DMS153 treated with DMSO at 0.1 percent for 48 hours (cell line): ENCODE measurements around the gene ANKUB1.

Source experiments
- DNase-seq: peaks from one replicate; lab custom pipeline; 2025; ENCODE audit not compliant: unreplicated experiment; lab: John Stamatoyannopoulos, UW

Gene ANKUB1

GRCh38 chr3:149713730-149714654, 78.4 kb downstream of the ANKUB1 start:
- DNase-seq, result no peak
